Neural progenitor cell (in vitro differentiated cells): ENCODE measurements around the gene PDXP.

Experiments used
- EZH2 ChIP-seq: fragments of 200-600 bp; sonication (generic); IDR thresholded peaks from 2 replicates; pipeline ENCODE4 v1.6.1; 2017; ENCODE audit warnings: antibody characterized with exemption, mild to moderate bottlenecking, moderate library complexity
- EZH2phosphoT487 ChIP-seq: fragments of 200-600 bp; sonication (generic); IDR thresholded peaks from 2 replicates; pipeline ENCODE4 v1.6.1; 2017; ENCODE audit warnings: antibody characterized with exemption
- TF ChIP-seq, protein P1 (sequence below): fragments of 200-600 bp; sonication (generic); IDR thresholded peaks from 2 replicates; pipeline ENCODE4 v1.5.1; 2017; ENCODE audit warnings: antibody characterized with exemption, mild to moderate bottlenecking

DNA sequence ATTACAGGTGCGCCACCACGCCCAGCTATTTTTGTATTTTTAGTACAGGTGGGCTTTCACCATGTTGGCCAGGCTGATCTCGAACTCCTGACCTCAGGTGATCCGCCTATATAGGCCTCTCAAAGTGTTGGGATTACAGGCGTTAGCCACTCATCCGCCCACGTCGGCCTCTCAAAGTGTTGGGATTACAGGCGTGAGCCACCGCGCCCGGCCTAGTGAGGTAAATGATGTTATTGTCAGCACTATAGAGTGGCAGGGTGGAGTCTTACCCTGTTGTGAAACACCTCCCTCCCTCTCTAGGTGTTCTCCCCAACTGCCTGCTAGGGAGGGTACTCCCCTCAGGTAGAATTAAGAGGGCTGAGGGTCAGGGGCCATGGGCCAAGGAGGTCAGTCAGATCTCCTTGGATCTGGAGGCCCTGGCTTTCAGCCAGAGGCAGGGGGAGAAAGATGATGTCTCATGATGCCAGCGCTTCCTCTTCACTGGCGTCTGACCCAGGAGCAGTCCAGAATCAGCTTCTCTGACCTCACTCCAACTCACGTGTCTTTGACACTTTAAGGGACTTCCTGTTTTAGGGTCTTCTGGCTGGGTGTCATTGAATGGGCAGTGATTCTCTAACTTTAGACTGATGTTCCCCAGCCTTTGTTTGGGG lies 47.9 kb upstream of the PDXP start:
- TF ChIP-seq, protein P1, sequence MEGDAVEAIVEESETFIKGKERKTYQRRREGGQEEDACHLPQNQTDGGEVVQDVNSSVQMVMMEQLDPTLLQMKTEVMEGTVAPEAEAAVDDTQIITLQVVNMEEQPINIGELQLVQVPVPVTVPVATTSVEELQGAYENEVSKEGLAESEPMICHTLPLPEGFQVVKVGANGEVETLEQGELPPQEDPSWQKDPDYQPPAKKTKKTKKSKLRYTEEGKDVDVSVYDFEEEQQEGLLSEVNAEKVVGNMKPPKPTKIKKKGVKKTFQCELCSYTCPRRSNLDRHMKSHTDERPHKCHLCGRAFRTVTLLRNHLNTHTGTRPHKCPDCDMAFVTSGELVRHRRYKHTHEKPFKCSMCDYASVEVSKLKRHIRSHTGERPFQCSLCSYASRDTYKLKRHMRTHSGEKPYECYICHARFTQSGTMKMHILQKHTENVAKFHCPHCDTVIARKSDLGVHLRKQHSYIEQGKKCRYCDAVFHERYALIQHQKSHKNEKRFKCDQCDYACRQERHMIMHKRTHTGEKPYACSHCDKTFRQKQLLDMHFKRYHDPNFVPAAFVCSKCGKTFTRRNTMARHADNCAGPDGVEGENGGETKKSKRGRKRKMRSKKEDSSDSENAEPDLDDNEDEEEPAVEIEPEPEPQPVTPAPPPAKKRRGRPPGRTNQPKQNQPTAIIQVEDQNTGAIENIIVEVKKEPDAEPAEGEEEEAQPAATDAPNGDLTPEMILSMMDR = no peak
- no peak for TF ChIP-seq EZH2phosphoT487
- TF ChIP-seq EZH2 = no peak
